LHCN-M2 (cell line): ENCODE results near the gene MCRIP2. TPM values are rescaled to one million over a fixed set of nuclear protein-coding genes. Genes with fewer than 3 reads are reported as not detected.

Source experiments
- DNase-seq: peaks from one replicate; pipeline ENCODE4 v3.0.0-alpha.2; 2012; ENCODE audit warnings: low read depth
- total RNA-seq: library from RNA; depleted of rRNA; stranded (reverse); fragments of >200 nt; gene quantifications from 2 replicates; pipeline ENCODE4 v1.2.3, GENCODE V29; 2014; rRNA removed

Gene MCRIP2
- total RNA-seq, 1 experiment from 2014 or later: 20.2 TPM

- no peak for DNase-seq
These were observed 53.9 kb downstream of the MCRIP2 start for GRCh38 chr16:695355-696089.

Other genes with a start within 250 kb of the MCRIP2 start
- gene NME4, start 244.6 kb upstream of the MCRIP2 start, total RNA-seq: 142 and 186 TPM in 2 replicates
- 18.8 and 22.6 TPM in 2 replicates for gene DECR2, start 239.9 kb upstream of the MCRIP2 start, total RNA-seq
- 44.1 and 61.6 TPM in 2 replicates for gene RAB11FIP3, start 216.2 kb upstream of the MCRIP2 start, total RNA-seq
- gene CAPN15, start 114.1 kb upstream of the MCRIP2 start, total RNA-seq: 66.5 and 71.1 TPM in 2 replicates
- 0.06 TPM in 1 of 2 replicates, not detected in the other for gene PRR35, start 81.4 kb upstream of the MCRIP2 start, total RNA-seq
- gene NHLRC4, start 74.8 kb upstream of the MCRIP2 start, total RNA-seq: 0.11 TPM in 1 of 2 replicates, not detected in the other
- 46.7 and 51.4 TPM in 2 replicates for gene PIGQ, start 71.9 kb upstream of the MCRIP2 start, total RNA-seq
- gene RAB40C, start 51.8 kb upstream of the MCRIP2 start, total RNA-seq: 11.9 and 13.3 TPM in 2 replicates
- gene WFIKKN1, start 10.8 kb upstream of the MCRIP2 start, total RNA-seq: 0.06 TPM in 1 of 2 replicates, not detected in the other
- 132 and 145 TPM in 2 replicates for gene METTL26, start 5.5 kb upstream of the MCRIP2 start, total RNA-seq
- gene WDR90, start 7.5 kb downstream of the MCRIP2 start, total RNA-seq: 23.4 and 29.1 TPM in 2 replicates
- 79.4 and 87.4 TPM in 2 replicates for gene RHOT2, start 26.3 kb downstream of the MCRIP2 start, total RNA-seq
- 0.58 and 0.80 TPM in 2 replicates for gene RHBDL1, start 33.8 kb downstream of the MCRIP2 start, total RNA-seq
- 287 and 383 TPM in 2 replicates for gene STUB1, start 38.6 kb downstream of the MCRIP2 start, total RNA-seq
- 68.1 and 71.2 TPM in 2 replicates for gene JMJD8, start 42.5 kb downstream of the MCRIP2 start, total RNA-seq
- 7.1 and 9.1 TPM in 2 replicates for gene WDR24, start 48.6 kb downstream of the MCRIP2 start, total RNA-seq
- gene FBXL16, start 64.0 kb downstream of the MCRIP2 start, total RNA-seq: 0.13 TPM in 1 of 2 replicates, not detected in the other
- gene METRN, start 73.3 kb downstream of the MCRIP2 start, total RNA-seq: 94.9 and 127 TPM in 2 replicates
- gene ANTKMT, start 79.3 kb downstream of the MCRIP2 start, total RNA-seq: 36.7 and 55.9 TPM in 2 replicates
- 5.1 and 7.0 TPM in 2 replicates for gene CCDC78, start 84.6 kb downstream of the MCRIP2 start, total RNA-seq
- 10.7 and 19.2 TPM in 2 replicates for gene HAGHL, start 85.3 kb downstream of the MCRIP2 start, total RNA-seq
- gene CIAO3, start 99.2 kb downstream of the MCRIP2 start, total RNA-seq: 29.0 and 31.9 TPM in 2 replicates
- gene MSLN, start 118.9 kb downstream of the MCRIP2 start, total RNA-seq: not detected in 2 replicates
- 46.0 and 56.6 TPM in 2 replicates for gene RPUSD1, start 146.6 kb downstream of the MCRIP2 start, total RNA-seq
- 39.2 and 51.2 TPM in 2 replicates for gene CHTF18, start 146.8 kb downstream of the MCRIP2 start, total RNA-seq
- not detected in 2 replicates for gene GNG13, start 158.9 kb downstream of the MCRIP2 start, total RNA-seq